Epidermal melanocyte (primary cell): ENCODE measurements around the gene TRIM54.
A peak's percentile ranks its signal among the peaks of the same experiment; 100 is the strongest.
"Not testable (repeated sequence)": the region's sequence is repeated elsewhere in the genome, so short reads cannot be mapped to it uniquely, and the experiment has no call there.

Experiments used
- DNase-seq: peaks from one replicate; pipeline ENCODE4 v3.0.0; 2011; ENCODE audit warnings: low spot score; ENCODE audit not compliant: insufficient read length

The TRIM54 gene

DNA sequence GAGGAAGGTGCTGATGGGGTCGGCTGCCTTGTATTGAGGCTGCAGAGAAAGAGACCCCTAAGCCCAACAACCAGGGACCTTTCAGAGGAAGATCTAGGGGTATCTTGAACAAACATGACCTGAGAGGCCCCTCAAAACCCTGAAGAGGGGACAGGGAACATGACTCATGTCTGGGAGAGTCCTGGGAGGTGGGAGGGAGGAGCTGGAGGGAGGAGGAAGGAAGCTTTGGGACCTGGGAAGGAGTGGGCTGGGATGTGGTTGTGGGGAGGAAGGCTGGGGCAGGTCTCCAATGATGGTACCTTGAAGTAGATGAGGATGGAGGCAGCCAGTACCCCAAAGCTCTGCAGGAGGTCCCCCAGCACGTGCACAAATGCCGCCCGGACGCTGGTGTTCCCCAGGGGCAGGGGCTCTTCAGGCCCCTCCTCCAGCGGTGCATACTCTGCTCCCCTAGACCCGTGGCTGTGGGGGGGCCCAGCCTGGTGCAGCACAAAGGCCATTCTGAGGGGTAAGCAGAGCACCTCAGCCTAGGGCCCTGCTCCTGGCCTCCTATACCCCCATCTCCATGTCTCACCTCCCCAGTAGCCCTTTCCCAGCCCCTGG lies 25.3 kb upstream of the TRIM54 start:
- no peak for DNase-seq

DNA sequence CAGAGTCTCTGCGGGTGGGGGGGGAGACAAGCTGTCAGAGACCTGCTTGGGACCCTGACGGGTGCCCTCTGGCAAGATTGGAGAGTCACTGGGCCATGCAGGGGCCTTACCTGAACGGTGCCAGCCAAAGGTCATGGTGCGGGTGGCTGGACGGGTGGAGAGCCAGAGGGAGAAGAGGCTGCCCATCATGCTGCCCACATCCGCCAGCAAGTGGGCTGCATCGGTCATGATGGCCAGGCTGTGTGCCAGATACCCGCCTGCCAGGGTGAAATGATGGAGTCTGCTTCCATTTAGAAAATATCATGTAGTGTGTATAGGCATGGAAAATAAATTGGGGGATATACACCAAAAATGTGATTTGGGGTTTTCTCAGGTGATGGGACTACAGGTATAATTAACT lies 24.2 kb upstream of the TRIM54 start:
- DNase-seq, result no peak

- no peak for DNase-seq
These were observed 20.8 kb upstream of the TRIM54 start for GRCh38 chr2:27261241-27261925.

- DNase-seq, result no peak
These were observed 20.3 kb upstream of the TRIM54 start for GRCh38 chr2:27261926-27262298.

DNA sequence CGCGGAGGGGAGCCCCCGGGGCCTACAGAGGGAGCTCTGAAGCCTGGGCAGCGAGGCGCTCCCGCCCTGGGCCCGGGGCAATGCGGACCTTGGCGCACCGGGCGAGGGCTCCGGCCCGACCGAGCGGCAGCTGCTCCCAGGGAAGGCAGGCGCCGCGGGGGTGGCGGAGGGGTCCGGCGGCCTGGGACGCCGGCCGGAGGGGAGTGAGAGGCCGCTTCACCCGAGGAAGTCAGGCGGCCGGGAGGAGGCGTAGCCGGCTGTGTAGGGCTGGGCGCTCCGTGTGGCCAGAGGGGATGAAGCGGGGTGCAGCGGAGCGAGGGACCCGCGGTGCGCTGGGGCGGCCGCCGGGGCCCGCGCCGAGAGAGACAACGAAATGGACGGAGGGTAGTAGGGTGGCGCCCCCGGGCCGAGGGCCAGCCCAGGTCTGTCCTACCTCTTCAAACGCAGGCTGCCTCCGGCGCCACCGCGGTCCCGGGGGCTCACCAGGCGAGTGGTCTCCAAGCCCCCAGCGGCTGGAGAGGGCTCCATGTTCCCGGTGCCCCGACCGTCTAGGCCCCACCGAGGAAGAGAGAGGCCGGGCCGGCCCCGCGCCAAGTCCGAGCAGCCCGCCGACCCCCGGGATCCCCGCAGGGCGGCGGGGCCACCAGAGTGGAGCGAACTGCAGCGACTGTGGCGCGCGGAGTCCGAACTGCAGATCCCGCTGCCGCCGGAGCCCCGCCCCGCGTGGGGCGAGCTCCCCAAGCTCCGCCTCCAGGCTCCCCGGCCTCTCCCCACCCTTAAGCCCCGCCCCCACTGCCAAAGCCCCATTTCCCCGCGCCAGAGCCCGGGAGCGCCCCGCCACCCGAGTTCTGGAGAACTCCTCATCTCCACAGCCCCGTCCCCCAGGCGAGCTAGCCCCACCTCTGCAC lies 19.6 kb upstream of the TRIM54 start, which contains the start of gene SLC30A3:
SLC30A3 (minus strand) TSS at position 669 of the 908 bp plus-strand sequence; CDS start at position 528, 141 bp downstream.
- peak; percentile 77 for DNase-seq

DNA sequence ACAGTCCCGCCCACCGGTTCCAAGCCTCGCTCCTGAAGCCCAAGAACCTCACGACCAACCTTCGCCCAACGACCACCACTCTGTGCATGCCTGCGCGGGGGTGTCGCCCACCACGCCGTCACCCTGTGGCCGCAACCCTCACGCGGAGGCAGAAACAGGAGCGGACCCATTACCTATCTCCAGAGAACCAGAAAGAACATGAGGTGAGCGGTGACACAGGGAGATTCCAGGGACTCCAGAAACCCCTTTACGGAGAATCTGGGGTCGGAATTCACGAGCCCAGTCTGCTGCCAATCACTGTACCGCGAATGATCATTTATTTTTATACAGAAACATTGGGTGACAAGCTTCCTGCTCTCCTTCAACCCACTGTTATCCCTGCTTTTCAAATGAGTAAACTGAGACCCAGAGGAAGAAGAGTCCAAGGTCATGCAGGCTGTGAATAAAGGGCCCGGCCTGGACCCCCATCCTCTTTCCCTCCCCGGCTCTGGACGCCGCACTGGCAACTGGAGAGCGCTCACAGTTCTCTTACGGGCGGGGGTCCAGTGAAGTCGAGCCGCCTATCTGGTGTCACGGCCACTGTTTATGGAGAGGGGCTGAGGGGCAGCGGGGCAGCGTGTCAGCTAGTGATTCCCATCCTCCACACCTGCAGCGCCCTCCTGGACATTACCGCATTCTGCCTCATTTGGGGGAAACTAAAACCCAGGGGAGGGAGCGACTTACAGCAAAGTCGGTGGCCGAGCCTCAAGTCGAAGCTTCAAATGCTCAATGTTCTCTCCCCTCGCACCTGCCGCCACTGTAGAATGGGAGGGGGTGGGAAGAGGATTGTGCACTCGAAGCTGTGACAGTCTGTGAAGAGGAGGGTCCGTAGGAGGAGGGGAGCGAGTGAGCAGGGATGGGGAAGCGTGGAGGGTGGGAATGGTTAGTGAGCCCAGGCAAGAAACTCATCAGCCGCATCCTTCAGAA lies 18.7 kb upstream of the TRIM54 start:
- DNase-seq, result no peak

DNA sequence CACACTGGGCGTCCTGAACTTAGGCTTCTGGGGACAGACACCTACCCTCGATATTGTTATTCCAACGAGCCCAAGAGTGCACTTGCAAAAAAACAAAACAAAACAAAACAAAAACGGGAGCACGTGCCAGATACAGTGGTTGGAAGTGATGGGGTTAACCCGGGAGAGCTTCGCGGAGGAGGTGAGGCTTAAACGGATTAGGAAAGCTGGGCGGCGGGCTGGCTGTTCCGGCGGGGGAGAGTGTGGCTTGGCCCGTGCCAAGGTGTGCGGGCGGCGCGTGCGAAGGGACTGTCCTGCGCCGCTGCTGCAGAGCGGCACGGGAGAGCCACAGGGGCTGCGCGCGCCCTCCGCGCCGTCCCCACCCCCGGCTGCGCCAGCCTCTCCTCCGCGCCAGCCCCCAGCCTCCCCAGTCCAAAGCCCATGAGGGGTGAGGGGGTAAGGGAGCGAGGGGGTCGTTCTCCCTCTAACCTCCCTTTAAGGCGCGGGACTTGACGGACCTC lies 17.9 kb upstream of the TRIM54 start:
- no peak for DNase-seq

GRCh38 chr2:27264753-27265535 lies 17.3 kb upstream of the TRIM54 start:
- peak; percentile 55 for DNase-seq

DNA sequence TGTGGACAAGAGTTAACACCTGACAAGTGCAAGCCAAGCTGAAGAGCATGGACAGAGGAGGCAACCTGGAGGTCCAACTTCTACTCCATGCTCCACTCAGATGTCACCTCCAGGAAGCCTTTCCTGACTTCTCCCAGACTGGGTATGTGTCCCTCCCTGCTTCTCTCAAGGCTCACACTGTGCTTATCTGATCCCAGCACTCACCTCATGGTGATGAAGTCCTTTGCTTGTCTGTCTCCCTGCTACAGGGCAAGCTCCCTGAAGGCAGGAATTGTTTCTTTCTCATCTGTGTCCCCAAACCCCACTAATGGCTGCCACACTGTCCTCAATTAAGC lies 16.7 kb upstream of the TRIM54 start:
- no peak for DNase-seq

DNA sequence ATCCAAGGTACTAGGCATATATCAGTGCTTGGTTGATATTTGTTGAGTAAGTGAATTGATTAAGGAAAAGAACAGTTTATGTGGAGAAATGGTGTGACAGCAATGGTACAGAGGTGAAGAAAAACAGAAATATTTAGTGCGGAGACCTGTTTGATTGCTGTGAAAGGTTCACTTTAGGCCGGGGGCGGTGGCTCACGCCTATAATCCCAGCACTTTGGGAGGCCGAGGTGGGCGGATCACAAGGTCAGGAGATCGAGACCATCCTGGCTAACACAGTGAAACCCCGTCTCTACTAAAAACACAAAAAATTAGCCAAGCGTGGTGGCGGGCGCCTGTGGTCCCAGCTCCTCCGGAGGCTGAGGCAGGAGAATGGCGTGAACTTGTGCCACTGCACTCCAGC lies 13.9 kb upstream of the TRIM54 start:
- DNase-seq, result not testable (repeated sequence)

DNA sequence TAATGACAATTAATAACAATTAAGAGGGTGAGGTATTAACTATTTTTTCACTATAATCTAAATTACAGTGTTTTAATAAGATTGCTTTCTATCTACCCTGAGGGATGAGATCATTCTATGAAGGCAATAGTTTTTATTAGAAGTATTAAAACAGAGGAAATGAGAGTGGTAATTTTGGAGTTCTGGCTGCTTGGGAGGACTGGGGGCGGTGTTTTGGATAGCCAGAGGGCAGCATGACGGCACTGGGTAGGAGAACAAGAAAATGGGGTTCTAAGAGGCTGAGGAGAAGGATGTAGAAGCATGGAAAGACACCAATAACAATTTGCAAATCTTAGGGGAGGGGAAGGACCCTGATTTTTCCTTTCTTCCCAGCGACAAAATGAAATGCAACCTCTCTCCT lies 12.1 kb upstream of the TRIM54 start:
- DNase-seq, result no peak

- DNase-seq, result no peak
These were observed 11.6 kb upstream of the TRIM54 start for GRCh38 chr2:27270670-27271069.

DNA sequence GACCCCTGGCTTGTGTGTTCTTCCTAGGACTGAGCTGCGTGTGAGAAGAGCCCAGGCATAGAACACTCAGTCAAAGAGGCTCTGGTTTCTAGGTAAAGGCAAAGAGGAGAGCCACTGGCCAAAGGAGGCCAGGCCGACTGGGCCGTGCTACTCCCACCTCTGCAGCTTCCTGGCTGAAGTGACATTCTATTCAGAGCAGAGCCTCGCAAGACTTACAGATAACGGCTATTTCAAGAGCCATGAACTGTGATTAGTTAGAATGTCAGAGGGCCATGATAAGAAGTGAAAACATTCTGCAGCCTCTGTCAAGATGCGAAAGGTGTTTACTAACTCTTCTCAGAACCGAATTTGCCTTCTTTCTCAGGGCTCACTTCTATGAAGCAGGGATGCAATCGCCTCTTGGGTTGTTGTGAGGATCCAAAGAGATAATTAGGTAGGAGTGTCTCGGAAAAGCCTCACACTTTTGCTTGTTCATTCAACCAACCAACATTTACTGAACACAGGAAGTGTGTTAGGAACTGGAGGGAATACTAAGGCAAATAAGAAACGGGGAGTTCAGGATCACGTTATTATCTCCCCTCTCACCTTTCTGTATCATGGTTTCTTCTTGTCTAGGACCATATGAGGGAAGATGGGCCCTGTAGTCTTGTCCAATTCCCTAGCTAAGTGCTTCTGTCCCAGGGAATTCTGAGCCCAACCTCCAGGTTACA lies 10.4 kb upstream of the TRIM54 start:
- DNase-seq, result no peak

GRCh38 chr2:27272537-27273522 lies 9.4 kb upstream of the TRIM54 start:
- not testable (repeated sequence) for DNase-seq

GRCh38 chr2:27275211-27276150 lies 6.7 kb upstream of the TRIM54 start, which contains the start of gene DNAJC5G:
Gene DNAJC5G (plus strand): TSS chr2:27275433. CDS start chr2:27276729, 1,296 bp downstream.
- no peak for DNase-seq

- DNase-seq, result no peak
These were observed 4.2 kb upstream of the TRIM54 start for GRCh38 chr2:27278010-27278409.

- DNase-seq, result no peak
These were observed 1.4 kb upstream of the TRIM54 start for GRCh38 chr2:27280826-27281225.
